GM18951 (cell line): Measurements from ENCODE around the gene CEACAM3.
"Not testable (repeated sequence)": the region's sequence is repeated elsewhere in the genome, so short reads cannot be mapped to it uniquely, and the experiment has no call there.

ENCODE experiments used
- POLR2A ChIP-seq: IDR thresholded peaks from 4 replicates; pipeline ENCODE4 v1.6.1; 2011; ENCODE audit warnings: mild to moderate bottlenecking; ENCODE audit not compliant: insufficient read length, insufficient read depth; ENCODE audit errors: extremely low read depth
- in situ Hi-C: fragments of 300-500 bp; cut with MboI; formaldehyde crosslinking; loops from one replicate; pipeline ENCODE4 v1.12.0; 2022; ENCODE audit warnings: low sequenced_read_pairs, mixed read lengths, inconsistent platforms; ENCODE audit not compliant: unreplicated experiment

CEACAM3 gene

GRCh38 chr19:41796362-41796761, at the start of gene CEACAM3:
TSS of gene CEACAM3 (plus strand) at chr19:41796587. CDS start at chr19:41796678, 91 bp downstream.
- in situ Hi-C loops = no loop called here
- TF ChIP-seq POLR2A = no peak

GRCh38 chr19:41746593-41747227, 49.7 kb upstream of the CEACAM3 start:
- in situ Hi-C loops = no loop called here

GRCh38 chr19:41748012-41748411, 48.4 kb upstream of the CEACAM3 start:
- in situ Hi-C loops = no loop called here
- TF ChIP-seq POLR2A = no peak

More at GRCh38 chr19:41746593-41747227, 49.7 kb upstream of the CEACAM3 start:
- TF ChIP-seq POLR2A = no peak

- in situ Hi-C loops = not testable (repeated sequence)
These were observed 45.9 kb upstream of the CEACAM3 start for GRCh38 chr19:41750248-41751134.

GRCh38 chr19:41753159-41753558, 43.2 kb upstream of the CEACAM3 start:
- no peak for TF ChIP-seq POLR2A
- in situ Hi-C loops = no loop called here

GRCh38 chr19:41753936-41754529, 42.4 kb upstream of the CEACAM3 start:
- in situ Hi-C loops = no loop called here
- TF ChIP-seq POLR2A = no peak

- no peak for TF ChIP-seq POLR2A
- in situ Hi-C loops = no loop called here
These were observed 41.0 kb upstream of the CEACAM3 start, which contains the start of gene CEACAM6 for GRCh38 chr19:41755328-41755913. TSS of gene CEACAM6 (plus strand) at chr19:41755530. CDS start at chr19:41755639, 109 bp downstream.

- TF ChIP-seq POLR2A = no peak
- in situ Hi-C loops = no loop called here
These were observed 37.5 kb upstream of the CEACAM3 start for GRCh38 chr19:41758846-41759245.

GRCh38 chr19:41767115-41767514, 29.3 kb upstream of the CEACAM3 start:
- TF ChIP-seq POLR2A = no peak
- in situ Hi-C loops = no loop called here

GRCh38 chr19:41768105-41768504, 28.3 kb upstream of the CEACAM3 start:
- in situ Hi-C loops = not testable (repeated sequence)

- no peak for TF ChIP-seq POLR2A
- in situ Hi-C loops = no loop called here
These were observed 26.8 kb upstream of the CEACAM3 start for GRCh38 chr19:41769608-41770007.

- TF ChIP-seq POLR2A = no peak
- in situ Hi-C loops = no loop called here
These were observed 25.0 kb upstream of the CEACAM3 start for GRCh38 chr19:41771410-41771809.

GRCh38 chr19:41774515-41774980, 21.8 kb upstream of the CEACAM3 start:
- TF ChIP-seq POLR2A = no peak
- in situ Hi-C loops = no loop called here
